Type B pancreatic cell (in vitro differentiated cells): ENCODE data around the gene SEPTIN1. TPM values are rescaled to one million over a fixed set of nuclear protein-coding genes. Genes with fewer than 3 reads are reported as not detected.

Source experiments
- DNase-seq: peaks from one replicate; pipeline ENCODE4 v3.0.0; 2021; ENCODE audit warnings: mixed read lengths; ENCODE audit not compliant: unreplicated experiment; ENCODE audit errors: extremely low spot score
- H3K27ac Mint-ChIP-seq: 2 replicates; pipeline ENCODE4 v1.8.0; 2021; ENCODE audit warnings: mild to moderate bottlenecking, mixed read lengths
- H3K27me3 Mint-ChIP-seq: 2 replicates; pipeline ENCODE4 v1.8.0; 2021; ENCODE audit warnings: mixed read lengths
- H3K36me3 Mint-ChIP-seq: 2 replicates; pipeline ENCODE4 v1.8.0; 2021; ENCODE audit warnings: mixed read lengths
- H3K4me1 Mint-ChIP-seq: one replicate; pipeline ENCODE4 v1.8.0; 2021; ENCODE audit warnings: mixed read lengths; ENCODE audit not compliant: unreplicated experiment
- H3K4me3 Mint-ChIP-seq: 2 replicates; pipeline ENCODE4 v1.8.0; 2021; ENCODE audit warnings: mild to moderate bottlenecking, mixed read lengths
- H3K9me3 Mint-ChIP-seq: 2 replicates; pipeline ENCODE4 v1.8.0; 2021; ENCODE audit warnings: mixed read lengths
- total RNA-seq: library from RNA; stranded (reverse); gene quantifications from 2 replicates; pipeline ENCODE4 v1.2.1, GENCODE V29; 2021; ENCODE audit warnings: low replicate concordance
- TF ChIP-seq, protein P1 (sequence below): fragments of 200-600 bp; sonication (generic); conservative IDR thresholded peaks from 2 replicates; pipeline ENCODE4 v1.5.0; 2021; ENCODE audit warnings: antibody characterized with exemption, mild to moderate bottlenecking

SEPTIN1 gene
- total RNA-seq, 1 donor from 2014 or later = 2.3 TPM

DNA sequence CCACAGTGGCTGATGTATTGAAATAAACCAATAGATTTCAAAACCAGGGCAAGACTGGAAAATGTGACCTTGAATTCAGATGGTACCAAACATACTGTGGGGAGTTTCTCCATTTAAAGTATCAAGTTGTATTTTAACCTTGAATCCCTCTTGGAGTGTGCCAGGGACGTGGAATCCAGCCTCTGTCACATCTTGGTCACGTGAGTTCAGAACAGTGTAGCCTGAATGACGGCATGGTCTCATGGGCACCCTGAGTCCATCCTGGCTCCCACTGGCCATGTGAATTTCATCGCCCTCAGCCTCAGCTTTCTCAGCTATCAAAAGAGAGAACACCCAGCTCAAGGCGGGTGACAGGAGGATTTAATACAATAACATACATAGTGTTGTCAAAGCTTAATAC is 31.8 kb upstream of the SEPTIN1 start:
- H3K9me3 Mint-ChIP-seq = no peaks in the 10 kb centered on the region
- TF ChIP-seq, protein P1, sequence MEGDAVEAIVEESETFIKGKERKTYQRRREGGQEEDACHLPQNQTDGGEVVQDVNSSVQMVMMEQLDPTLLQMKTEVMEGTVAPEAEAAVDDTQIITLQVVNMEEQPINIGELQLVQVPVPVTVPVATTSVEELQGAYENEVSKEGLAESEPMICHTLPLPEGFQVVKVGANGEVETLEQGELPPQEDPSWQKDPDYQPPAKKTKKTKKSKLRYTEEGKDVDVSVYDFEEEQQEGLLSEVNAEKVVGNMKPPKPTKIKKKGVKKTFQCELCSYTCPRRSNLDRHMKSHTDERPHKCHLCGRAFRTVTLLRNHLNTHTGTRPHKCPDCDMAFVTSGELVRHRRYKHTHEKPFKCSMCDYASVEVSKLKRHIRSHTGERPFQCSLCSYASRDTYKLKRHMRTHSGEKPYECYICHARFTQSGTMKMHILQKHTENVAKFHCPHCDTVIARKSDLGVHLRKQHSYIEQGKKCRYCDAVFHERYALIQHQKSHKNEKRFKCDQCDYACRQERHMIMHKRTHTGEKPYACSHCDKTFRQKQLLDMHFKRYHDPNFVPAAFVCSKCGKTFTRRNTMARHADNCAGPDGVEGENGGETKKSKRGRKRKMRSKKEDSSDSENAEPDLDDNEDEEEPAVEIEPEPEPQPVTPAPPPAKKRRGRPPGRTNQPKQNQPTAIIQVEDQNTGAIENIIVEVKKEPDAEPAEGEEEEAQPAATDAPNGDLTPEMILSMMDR = no peak
- H3K4me3 Mint-ChIP-seq = no peak overlapping the region
- H3K4me1 Mint-ChIP-seq = peaks cover 23% of the 10 kb centered on the region
- H3K36me3 Mint-ChIP-seq = peaks cover 11% of the 10 kb centered on the region
- DNase-seq = no peak
- no peaks in the 10 kb centered on the region for H3K27me3 Mint-ChIP-seq
- H3K27ac Mint-ChIP-seq = no peak overlapping the region

DNA sequence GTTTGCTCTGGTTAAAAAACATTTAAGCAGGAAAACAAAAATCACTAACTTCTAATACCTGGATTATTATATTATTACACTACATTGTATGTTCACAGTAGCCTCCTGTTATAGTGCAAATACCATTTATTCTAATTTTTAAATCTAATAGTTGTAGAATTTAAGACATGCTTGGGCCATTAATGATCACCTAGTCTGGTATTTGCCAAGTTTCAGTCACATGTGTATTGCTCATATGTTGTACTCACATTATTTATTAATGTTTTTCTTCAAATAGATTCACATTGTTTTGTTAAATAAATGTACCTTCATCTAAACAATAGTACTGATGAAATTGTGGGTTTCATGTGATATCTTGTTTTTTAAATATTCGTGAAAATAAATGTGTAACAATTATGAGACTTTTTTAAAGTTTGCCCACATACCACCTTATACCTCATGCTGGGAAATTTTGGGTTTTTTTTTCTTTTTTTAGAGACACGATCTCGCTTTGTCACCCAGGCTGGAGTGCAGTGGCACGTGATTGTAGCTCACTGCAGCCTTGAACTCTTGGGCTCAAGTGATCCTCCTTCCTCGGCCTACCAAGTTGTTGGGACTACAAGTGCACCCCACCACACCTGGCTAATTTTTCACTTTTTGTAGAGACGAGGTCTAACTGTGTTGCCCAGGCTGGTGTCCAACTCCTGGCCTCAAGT is 30.9 kb upstream of the SEPTIN1 start:
- TF ChIP-seq, protein P1 = no peak
- H3K27me3 Mint-ChIP-seq = no peaks in the 10 kb centered on the region
- no peak overlapping the region for H3K4me3 Mint-ChIP-seq
- H3K4me1 Mint-ChIP-seq = peaks cover 23% of the 10 kb centered on the region
- no peak overlapping the region for H3K27ac Mint-ChIP-seq
- no peaks in the 10 kb centered on the region for H3K9me3 Mint-ChIP-seq
- H3K36me3 Mint-ChIP-seq = peaks cover 11% of the 10 kb centered on the region
- no peak for DNase-seq

DNA sequence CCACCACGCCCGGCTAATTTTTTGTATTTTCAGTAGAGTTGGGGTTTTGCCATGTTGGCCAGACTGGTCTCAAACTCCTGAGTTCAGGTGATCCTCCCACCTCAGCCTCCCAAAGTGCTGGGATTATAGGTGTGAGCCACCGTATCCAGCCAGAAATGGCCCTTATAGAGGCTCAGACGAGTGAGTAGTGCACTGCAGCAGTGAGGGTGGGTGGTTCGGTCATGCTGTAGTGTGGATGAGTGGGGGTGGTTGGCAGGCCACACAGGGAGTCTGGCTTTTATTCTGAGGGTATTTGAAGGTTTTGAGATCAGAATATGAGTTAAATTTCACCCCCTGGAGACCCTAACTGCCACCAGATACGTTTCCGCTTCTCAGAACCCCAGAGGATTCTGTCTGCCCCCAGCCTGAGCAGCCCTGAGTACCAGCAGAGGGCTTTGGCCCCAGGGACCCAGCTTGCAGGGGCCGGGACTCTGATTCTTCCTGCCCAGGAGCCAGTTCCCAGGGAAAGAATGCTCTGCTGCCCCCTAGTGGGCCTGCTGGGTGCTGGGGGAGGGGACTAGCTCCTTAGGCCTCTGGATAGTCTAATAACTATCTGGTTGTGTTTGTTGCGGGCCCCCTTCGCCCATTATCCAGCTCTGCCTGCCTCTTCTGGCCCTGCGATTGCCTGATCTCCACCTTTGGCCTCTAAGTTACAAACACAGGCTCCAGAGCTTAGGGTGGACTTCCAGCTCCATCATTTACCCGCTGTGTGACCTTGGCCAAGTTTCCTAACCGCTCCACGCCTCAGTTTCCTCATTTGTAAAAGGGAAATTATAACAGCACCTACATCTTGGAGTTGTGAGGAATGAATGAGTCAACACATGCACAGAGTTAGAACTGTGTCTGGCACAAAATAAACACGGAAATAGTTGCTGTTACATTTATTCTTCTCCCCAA is 27.0 kb upstream of the SEPTIN1 start:
- TF ChIP-seq, protein P1 = peak; percentile 96
- peak overlapping the region; percentile 26 for H3K27ac Mint-ChIP-seq
- peaks cover 8% of the 10 kb centered on the region for H3K36me3 Mint-ChIP-seq
- DNase-seq = peak; percentile 95
- no peaks in the 10 kb centered on the region for H3K9me3 Mint-ChIP-seq
- H3K4me1 Mint-ChIP-seq = peaks cover 24% of the 10 kb centered on the region
- H3K27me3 Mint-ChIP-seq = no peaks in the 10 kb centered on the region
- peak overlapping the region; percentile 76 for H3K4me3 Mint-ChIP-seq

- DNase-seq = no peak
- TF ChIP-seq, protein P1 = no peak
- Mint-ChIP-seq H3K9me3 (no peaks in the 10 kb centered on the region), H3K27ac (peak overlapping the region; percentile 9), H3K4me3 (peak overlapping the region; percentile 85), H3K4me1 (peaks cover 24% of the 10 kb centered on the region), H3K27me3 (no peaks in the 10 kb centered on the region), H3K36me3 (peaks cover 4% of the 10 kb centered on the region)
Observed at GRCh38 chr16:30407804-30408534, 25.6 kb upstream of the SEPTIN1 start.

DNA sequence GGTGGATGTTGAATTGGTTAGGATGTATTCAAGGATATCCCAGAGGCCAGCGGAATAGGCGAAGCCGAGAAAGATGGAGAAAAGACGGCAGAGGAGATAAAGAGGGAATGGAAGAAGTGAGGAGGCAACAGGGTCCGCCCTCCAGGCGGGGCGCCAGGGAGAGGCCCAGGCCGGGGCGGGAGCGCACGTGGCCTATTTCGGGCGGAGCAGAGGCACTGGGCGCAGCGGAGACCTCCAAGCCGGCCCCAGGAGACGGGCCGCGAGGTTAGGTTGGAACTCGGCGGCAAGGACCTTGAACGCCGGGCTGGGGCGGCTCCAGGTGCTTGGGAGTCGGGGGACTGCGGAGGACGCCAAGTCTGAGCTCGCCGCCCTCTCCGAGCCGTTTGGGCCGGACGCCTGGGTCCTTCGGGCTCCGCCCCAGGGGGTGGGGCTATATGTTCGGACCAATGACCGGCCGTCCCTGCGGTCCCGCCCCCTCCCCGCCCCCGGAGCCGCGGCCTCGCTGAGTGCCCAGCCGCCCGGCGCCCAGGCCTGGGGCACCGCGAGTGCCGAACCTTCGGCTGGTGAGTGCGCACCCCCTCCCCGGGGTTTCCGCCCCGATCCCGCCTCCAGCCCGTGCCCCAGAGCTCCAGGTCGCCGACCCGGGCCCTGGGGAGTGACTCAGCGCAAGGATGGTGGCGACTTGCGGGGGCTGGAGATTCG is 24.9 kb upstream of the SEPTIN1 start, which contains the start of gene ZNF771:
TSS of gene ZNF771 (plus strand) at position 505 of the 702 bp plus-strand sequence. CDS start 448 bp downstream, outside the sequence.
- H3K9me3 Mint-ChIP-seq = no peaks in the 10 kb centered on the region
- DNase-seq = peak; percentile 91
- peaks cover 23% of the 10 kb centered on the region for H3K4me1 Mint-ChIP-seq
- peak within 1 kb of the TSS; percentile 90 for H3K27ac Mint-ChIP-seq
- H3K36me3 Mint-ChIP-seq = peaks cover 4% of the 10 kb centered on the region
- TF ChIP-seq, protein P1 = no peak
- H3K27me3 Mint-ChIP-seq = no peaks in the 10 kb centered on the region
- peak within 1 kb of the TSS; percentile 95 for H3K4me3 Mint-ChIP-seq
